BJ (cell line): ENCODE measurements around the gene WDR1. TPM values are rescaled to one million over a fixed set of nuclear protein-coding genes. Genes with fewer than 3 reads are reported as not detected.

Experiments
- CTCF ChIA-PET: fragments of 350-600 bp; formaldehyde crosslinking; extraction: SDS; loops from one replicate; lab custom pipeline; 2021; ENCODE audit warnings: antibody characterized with exemption, inconsistent platforms; lab: Yijun Ruan, JAX
- POLR2A ChIA-PET: fragments of 300-600 bp; sonication (Branson Sonifier 250); formaldehyde crosslinking; extraction: SDS; loops from one replicate; lab custom pipeline; 2021; ENCODE audit warnings: antibody characterized with exemption; lab: Charles Lee
- DNase-seq: peaks from one replicate; pipeline ENCODE4 v3.0.0-alpha.2; 2011; ENCODE audit warnings: low read depth
- H3K27me3 ChIP-seq: 2 replicates; pipeline ENCODE4 v1.6.0; 2011; ENCODE audit warnings: low read length; ENCODE audit not compliant: control insufficient read depth, insufficient read depth
- H3K36me3 ChIP-seq: 2 replicates; pipeline ENCODE4 v1.5.1; 2011; ENCODE audit warnings: low read length; ENCODE audit not compliant: control insufficient read depth, insufficient read depth
- H3K4me3 ChIP-seq: 2 replicates; pipeline ENCODE4 v1.5.1; 2011; ENCODE audit warnings: low read depth, mild to moderate bottlenecking, control low read depth, low read length
- polyA plus RNA-seq: library from polyadenylated mRNA; depleted of rRNA; stranded (reverse); fragments of >200 nt; gene quantifications from 2 replicates; pipeline ENCODE4 v1.2.3, GENCODE V29; 2011
- TF ChIP-seq, protein P1 (sequence below): IDR thresholded peaks from 2 replicates; pipeline ENCODE4 v1.5.1; 2011; ENCODE audit warnings: low read depth, mild to moderate bottlenecking, control low read depth, inconsistent platforms, low read length, moderate library complexity; ENCODE audit not compliant: insufficient read depth

WDR1 gene
- polyA plus RNA-seq, 1 experiment, result 952 TPM

GRCh38 chr4:10089346-10089745 is 27.3 kb downstream of the WDR1 start:
- peaks cover 73% of the 10 kb centered on the region for H3K36me3 ChIP-seq
- no peaks in the 10 kb centered on the region for H3K27me3 ChIP-seq
- CTCF ChIA-PET, result interaction anchor here (2.5 kb wide), 1 partner anchor 13 kb away, joined by 6 read pairs; no protein-coding TSS in a partner anchor
- POLR2A ChIA-PET, result no interaction called here
- DNase-seq, result no peak
- no peak overlapping the region for H3K4me3 ChIP-seq
- TF ChIP-seq, protein P1, sequence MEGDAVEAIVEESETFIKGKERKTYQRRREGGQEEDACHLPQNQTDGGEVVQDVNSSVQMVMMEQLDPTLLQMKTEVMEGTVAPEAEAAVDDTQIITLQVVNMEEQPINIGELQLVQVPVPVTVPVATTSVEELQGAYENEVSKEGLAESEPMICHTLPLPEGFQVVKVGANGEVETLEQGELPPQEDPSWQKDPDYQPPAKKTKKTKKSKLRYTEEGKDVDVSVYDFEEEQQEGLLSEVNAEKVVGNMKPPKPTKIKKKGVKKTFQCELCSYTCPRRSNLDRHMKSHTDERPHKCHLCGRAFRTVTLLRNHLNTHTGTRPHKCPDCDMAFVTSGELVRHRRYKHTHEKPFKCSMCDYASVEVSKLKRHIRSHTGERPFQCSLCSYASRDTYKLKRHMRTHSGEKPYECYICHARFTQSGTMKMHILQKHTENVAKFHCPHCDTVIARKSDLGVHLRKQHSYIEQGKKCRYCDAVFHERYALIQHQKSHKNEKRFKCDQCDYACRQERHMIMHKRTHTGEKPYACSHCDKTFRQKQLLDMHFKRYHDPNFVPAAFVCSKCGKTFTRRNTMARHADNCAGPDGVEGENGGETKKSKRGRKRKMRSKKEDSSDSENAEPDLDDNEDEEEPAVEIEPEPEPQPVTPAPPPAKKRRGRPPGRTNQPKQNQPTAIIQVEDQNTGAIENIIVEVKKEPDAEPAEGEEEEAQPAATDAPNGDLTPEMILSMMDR, result peak; percentile 33; the same call in 1 of the 2 replicates

DNA sequence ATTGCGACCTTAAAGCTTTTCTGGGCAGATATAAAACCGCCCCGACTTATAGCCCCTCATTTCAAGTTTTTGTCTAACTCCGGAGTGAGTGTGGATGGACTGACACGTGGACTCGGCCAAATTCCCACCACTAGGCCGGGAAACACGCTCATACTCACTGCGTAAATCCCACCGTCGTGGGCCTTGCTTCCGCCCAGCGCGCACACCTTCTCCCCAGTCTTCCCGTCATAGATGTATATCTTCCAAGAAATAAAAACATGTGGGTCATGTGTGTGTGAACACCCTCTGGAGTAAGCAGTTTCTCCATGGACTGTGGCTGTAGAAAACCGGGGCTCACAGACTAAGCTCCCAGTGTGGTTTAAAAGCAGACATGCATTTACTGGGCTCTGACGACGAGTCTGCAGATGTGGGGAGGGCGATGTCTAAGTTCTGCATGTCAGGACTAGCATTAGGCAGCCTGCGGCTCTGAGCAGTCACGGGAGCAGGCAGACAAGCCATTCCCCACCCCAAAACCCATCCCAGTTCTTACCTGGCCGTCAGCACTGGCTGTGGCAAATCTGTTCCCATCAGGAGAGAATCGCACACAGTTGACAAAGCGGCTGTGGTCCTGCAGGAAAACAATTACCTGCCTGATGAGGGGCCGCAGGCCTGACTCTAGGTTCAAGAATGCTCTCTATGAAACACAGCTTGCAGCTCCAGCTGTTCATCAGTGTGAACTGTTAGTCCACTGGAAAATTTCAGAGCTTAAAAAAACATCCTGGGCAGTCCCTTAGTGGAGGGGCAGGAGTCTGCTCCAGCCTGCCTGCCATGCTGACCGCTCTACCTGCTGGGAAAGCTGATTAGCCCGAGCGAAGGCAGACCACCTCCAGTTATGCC is 28.2 kb downstream of the WDR1 start:
- Histone ChIP-seq H3K36me3 (peaks cover 82% of the 10 kb centered on the region), H3K4me3 (no peak overlapping the region), H3K27me3 (no peaks in the 10 kb centered on the region)
- ChIA-PET CTCF (interaction anchor here (2.5 kb wide), 1 partner anchor 12 kb away, joined by 6 read pairs; no protein-coding TSS in a partner anchor), POLR2A (no interaction called here)
- TF ChIP-seq, protein P1, result no peak
- DNase-seq, result no peak

DNA sequence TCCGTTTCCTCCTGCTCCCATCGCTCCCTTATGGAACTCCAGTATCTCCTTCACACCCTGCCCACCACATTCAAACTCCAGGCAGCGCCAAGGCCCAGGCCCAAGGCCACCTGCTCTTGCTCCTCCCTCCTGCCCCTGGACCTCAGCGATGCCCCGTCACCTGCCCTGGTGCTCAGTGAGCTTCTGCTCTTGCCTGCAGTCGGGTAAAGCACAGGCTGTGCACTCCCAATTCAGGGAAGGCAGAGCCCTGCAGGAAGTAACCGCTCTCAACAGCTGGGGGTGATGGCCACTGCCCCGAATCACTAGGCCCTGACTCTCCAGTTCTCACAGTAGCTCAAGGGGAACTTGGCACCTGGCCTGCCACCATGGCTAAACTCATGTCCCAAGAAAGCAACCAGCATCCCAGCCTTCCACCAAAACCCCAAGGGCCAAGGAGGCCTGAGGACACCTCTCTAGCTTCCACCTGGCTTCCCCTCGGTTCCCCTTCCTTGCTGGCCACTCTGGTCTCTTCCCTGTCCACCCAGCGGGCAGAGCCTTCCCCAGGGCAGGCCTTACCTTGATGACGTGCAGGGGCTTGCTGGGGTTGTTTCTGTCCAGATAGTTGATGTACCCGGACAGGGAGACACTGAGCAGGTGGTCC is 29.3 kb downstream of the WDR1 start:
- no peak for DNase-seq
- POLR2A ChIA-PET, result no interaction called here
- Histone ChIP-seq H3K36me3 (peaks cover 86% of the 10 kb centered on the region), H3K4me3 (no peak overlapping the region), H3K27me3 (no peaks in the 10 kb centered on the region)
- TF ChIP-seq, protein P1, result no peak
- CTCF ChIA-PET, result interaction anchor here (0.6 kb wide), 1 partner anchor 1678 kb away, joined by 3 read pairs; no protein-coding TSS in a partner anchor

DNA sequence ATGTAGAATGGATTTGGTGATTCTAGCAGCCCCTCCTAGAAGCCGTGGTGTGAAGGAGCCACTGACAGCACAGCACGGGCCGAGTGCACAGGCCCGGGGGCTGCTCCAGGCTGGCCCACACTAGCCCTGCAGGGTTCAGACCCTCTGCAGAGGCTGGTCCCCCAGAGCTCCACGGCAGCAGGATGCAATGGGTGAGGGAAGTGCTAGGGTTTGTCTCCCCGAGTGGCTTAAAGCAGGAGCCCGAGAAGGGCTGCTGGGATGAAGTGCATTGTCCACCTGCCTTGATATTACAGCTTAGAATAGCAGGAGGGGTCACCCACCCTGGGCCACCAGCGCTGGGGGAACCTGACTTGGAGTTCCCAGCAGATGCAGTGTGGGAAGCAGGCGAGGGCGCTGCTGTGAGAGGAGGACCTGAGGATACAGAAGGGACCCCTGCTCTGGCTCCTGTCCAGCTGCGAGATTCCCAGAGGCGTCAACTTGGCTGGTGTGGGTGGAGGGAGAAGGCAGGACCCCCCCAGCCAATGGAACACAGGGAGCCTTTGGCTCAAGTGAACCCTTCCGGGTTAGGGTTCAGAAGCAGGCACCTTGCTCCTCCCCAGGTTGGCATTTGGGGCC is 30.0 kb downstream of the WDR1 start:
- Histone ChIP-seq H3K4me3 (no peak overlapping the region), H3K36me3 (peaks cover 86% of the 10 kb centered on the region), H3K27me3 (no peaks in the 10 kb centered on the region)
- TF ChIP-seq, protein P1, result no peak
- DNase-seq, result no peak
- CTCF ChIA-PET, result interaction anchor here (0.6 kb wide), 1 partner anchor 1679 kb away, joined by 3 read pairs; no protein-coding TSS in a partner anchor
- POLR2A ChIA-PET, result no interaction called here
